ENCODE data around the gene SLC16A7. TPM values are rescaled to one million over a fixed set of nuclear protein-coding genes. Genes with fewer than 3 reads are reported as not detected.

The SLC16A7 gene
- total RNA-seq = 45.2 and 57.3 TPM in 2 replicates

GRCh38 chr12:59595883-59596540 lies at the start of gene SLC16A7:
SLC16A7 (plus strand) TSS chr12:59596029; CDS start chr12:59704802, 108,773 bp downstream.

Small RNAs within 50 kb of the gene (small RNA-seq; reads per million reads assigned to genes)
- gene AC079905.2 (not detected), gene RNU4-20P (not detected)
